ENCODE data around the gene ARHGEF5. TPM values are rescaled to one million over a fixed set of nuclear protein-coding genes. Genes with fewer than 3 reads are reported as not detected.

Gene ARHGEF5
- total and polyA plus RNA-seq, 2 experiments from 2014 or later: 1.2 to 1.3 TPM

Other genes with a start within 250 kb of the ARHGEF5 start
- gene OR2A2, start 245.8 kb upstream of the ARHGEF5 start, total RNA-seq: not detected in 2 replicates
- gene OR2A2, start 245.8 kb upstream of the ARHGEF5 start, polyA plus RNA-seq: not detected in 2 replicates
- gene OR2A14, start 232.2 kb upstream of the ARHGEF5 start, total RNA-seq: not detected in 2 replicates
- not detected in 2 replicates for gene OR2A14, start 232.2 kb upstream of the ARHGEF5 start, polyA plus RNA-seq
- not detected in 2 replicates for gene CTAGE4, start 171.9 kb upstream of the ARHGEF5 start, total RNA-seq
- gene CTAGE4, start 171.9 kb upstream of the ARHGEF5 start, polyA plus RNA-seq: 0.21 TPM in 1 of 2 replicates, not detected in the other
- 0.35 and 1.7 TPM in 2 replicates for gene ARHGEF35, start 159.6 kb upstream of the ARHGEF5 start, total RNA-seq
- gene ARHGEF35, start 159.6 kb upstream of the ARHGEF5 start, polyA plus RNA-seq: 0.93 and 1.8 TPM in 2 replicates
- gene OR2A42, start 115.8 kb upstream of the ARHGEF5 start, total RNA-seq: not detected in 2 replicates
- not detected in 2 replicates for gene OR2A42, start 115.8 kb upstream of the ARHGEF5 start, polyA plus RNA-seq
- 0.18 TPM in 1 of 2 replicates, not detected in the other for gene OR2A7, start 90.6 kb upstream of the ARHGEF5 start, total RNA-seq
- 0.59 TPM in 1 of 2 replicates, not detected in the other for gene OR2A7, start 90.6 kb upstream of the ARHGEF5 start, polyA plus RNA-seq
- gene CTAGE8, start 86.1 kb upstream of the ARHGEF5 start, total RNA-seq: not detected in 2 replicates
- 0.21 TPM in 1 of 2 replicates, not detected in the other for gene CTAGE8, start 86.1 kb upstream of the ARHGEF5 start, polyA plus RNA-seq
- gene OR2A1, start 43.0 kb upstream of the ARHGEF5 start, total RNA-seq: not detected in 2 replicates
- gene OR2A1, start 43.0 kb upstream of the ARHGEF5 start, polyA plus RNA-seq: not detected in 2 replicates
- gene NOBOX, start 48.3 kb downstream of the ARHGEF5 start, total RNA-seq: not detected in 2 replicates
- gene NOBOX, start 48.3 kb downstream of the ARHGEF5 start, polyA plus RNA-seq: not detected in 2 replicates

Measured in cardiac muscle cell (in vitro differentiated cells and primary cell).